Effector memory CD4-positive, alpha-beta T cell (primary cell): ENCODE results near the gene CNTN5.

Experiments
- DNase-seq, 3 donors: peaks; one replicate each; pipeline ENCODE4 v3.0.0-alpha.2; 2020
- H3K27ac ChIP-seq: 2 replicates; pipeline ENCODE4 v1.7.0; 2013; ENCODE audit warnings: mild to moderate bottlenecking, low read length, moderate library complexity; ENCODE audit not compliant: insufficient read depth, poor library complexity, severe bottlenecking
- H3K27me3 ChIP-seq: replicated peaks from 2 replicates; pipeline ENCODE4 v1.7.0; 2013; ENCODE audit warnings: mild to moderate bottlenecking, low read length; ENCODE audit not compliant: insufficient read depth, control insufficient read depth, poor library complexity, severe bottlenecking
- H3K36me3 ChIP-seq: 2 replicates; pipeline ENCODE4 v1.7.0; 2013; ENCODE audit warnings: mild to moderate bottlenecking, low read length, moderate library complexity; ENCODE audit not compliant: control insufficient read depth, insufficient read depth
- H3K4me1 ChIP-seq: 2 replicates; pipeline ENCODE4 v1.7.0; 2013; ENCODE audit warnings: low read length, mild to moderate bottlenecking; ENCODE audit not compliant: control insufficient read depth, insufficient read depth, poor library complexity, severe bottlenecking
- H3K4me3 ChIP-seq: 2 replicates; pipeline ENCODE4 v1.7.0; 2013; ENCODE audit warnings: low read length, low read depth, mild to moderate bottlenecking; ENCODE audit not compliant: insufficient read depth, poor library complexity, severe bottlenecking
- H3K9me3 ChIP-seq: 2 replicates; pipeline ENCODE4 v1.7.0; 2013; ENCODE audit warnings: mild to moderate bottlenecking, low read length, moderate library complexity; ENCODE audit not compliant: control insufficient read depth

The CNTN5 gene

DNA sequence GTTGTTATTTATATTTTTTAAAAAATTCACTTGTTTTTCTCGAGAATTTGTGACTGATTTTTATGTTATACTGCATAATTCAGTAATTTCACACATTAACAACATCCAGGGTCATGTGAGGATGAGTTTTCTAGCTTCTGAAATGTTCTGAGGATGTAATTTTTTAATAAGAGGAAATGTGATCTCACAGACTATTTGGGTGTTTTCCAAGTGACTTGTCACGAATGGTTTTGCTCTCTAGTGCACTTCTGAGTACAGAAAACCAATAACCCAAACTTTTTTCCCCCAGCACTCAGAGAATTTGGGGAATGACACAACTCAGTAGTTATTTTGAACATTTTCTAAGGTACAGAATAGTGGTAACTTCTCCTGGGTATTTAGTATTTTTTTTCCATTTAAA lies 845.2 kb downstream of the CNTN5 start:
- Histone ChIP-seq H3K27me3 (no peaks in the 10 kb centered on the region), H3K27ac (no peak overlapping the region), H3K4me3 (no peak overlapping the region), H3K4me1 (no peaks in the 10 kb centered on the region), H3K9me3 (no peaks in the 10 kb centered on the region), H3K36me3 (no peaks in the 10 kb centered on the region)
- no peak for DNase-seq

DNA sequence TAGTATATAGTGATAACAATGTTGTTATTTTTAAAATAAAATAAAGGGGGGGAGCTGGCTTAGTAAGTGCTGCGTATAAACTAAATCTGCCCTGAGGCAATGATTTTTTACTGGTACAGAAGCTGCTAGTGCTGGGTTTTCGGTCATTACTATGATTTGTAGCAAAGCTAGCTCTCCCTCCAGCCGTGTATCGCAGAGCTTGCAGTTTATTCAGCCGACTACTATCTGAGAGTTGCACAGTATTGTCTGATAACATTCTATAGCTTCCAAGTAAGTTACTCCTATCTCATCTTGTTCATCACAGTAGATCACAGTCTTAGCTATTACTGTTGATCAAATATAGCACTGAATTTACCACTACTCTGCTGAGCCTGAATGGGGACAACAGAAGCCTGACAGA lies 860.9 kb downstream of the CNTN5 start:
- Histone ChIP-seq H3K4me1 (no peaks in the 10 kb centered on the region), H3K36me3 (no peaks in the 10 kb centered on the region), H3K9me3 (no peaks in the 10 kb centered on the region), H3K4me3 (no peak overlapping the region), H3K27me3 (no peaks in the 10 kb centered on the region), H3K27ac (no peak overlapping the region)
- no peak for DNase-seq

DNA sequence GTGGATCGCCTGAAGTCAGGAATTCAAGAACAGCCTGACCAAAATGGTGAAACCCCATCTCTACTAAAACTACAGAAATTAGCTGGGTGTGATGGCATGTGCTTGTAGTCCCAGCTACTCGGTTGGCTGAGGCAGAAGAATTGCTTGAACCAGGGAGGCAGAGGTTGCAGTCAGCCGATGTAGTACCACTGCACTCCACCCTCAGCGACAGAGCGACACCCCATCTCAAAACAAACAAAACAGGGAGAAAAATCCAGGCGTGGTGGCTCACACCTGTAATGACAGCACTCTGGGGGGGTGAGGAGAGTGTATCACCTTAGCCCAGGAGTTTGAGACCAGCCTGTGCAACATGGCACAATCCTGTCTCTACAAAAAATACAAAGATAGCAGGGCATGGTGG lies 864.0 kb downstream of the CNTN5 start:
- Histone ChIP-seq H3K4me3 (no peak overlapping the region), H3K27ac (no peak overlapping the region), H3K9me3 (no peaks in the 10 kb centered on the region), H3K4me1 (no peaks in the 10 kb centered on the region), H3K27me3 (no peaks in the 10 kb centered on the region), H3K36me3 (no peaks in the 10 kb centered on the region)
- no peak for DNase-seq

DNA sequence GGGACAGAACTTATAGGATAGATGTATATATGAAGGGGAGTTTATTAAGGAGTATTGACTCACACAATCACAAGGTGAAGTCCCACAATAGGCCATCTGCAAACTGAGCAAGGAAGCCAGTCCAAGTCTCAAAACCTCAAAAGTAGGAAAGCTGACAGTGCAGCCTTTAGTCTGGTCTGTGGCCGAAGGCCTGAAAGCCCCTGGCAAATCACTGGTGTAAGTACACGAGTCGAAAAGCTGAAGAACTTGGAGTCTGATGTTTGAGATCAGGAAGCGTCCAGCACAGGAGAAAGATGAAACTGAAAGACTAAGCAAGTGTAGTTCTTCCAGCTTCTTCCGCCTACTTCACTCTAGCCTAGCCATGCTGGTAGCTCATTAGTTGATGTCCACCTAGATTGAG lies 866.7 kb downstream of the CNTN5 start:
- H3K4me1 ChIP-seq, result no peaks in the 10 kb centered on the region
- H3K27me3 ChIP-seq, result no peaks in the 10 kb centered on the region
- DNase-seq, result no peak
- no peak overlapping the region for H3K4me3 ChIP-seq
- H3K27ac ChIP-seq, result no peak overlapping the region
- H3K36me3 ChIP-seq, result no peaks in the 10 kb centered on the region
- H3K9me3 ChIP-seq, result no peaks in the 10 kb centered on the region

DNA sequence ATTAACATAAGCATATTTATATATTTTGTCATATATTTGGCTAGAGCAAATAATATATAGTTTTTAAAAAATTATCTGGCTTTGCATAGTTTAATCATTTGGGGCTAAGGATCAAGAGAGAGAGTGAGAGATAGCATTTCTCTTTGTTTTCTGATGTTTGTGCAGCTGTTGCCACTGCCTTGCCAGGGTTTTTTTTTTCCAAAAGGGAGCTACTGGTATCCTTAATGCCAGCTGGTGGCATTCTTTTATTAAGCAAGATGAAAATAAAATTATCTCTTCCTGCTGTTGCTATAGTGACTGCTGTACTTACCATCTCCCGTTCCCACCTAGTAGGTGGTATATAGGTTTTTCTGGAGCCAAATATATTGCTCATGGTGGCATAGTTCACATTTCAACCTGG lies 873.1 kb downstream of the CNTN5 start:
- Histone ChIP-seq H3K27ac (no peak overlapping the region), H3K9me3 (no peaks in the 10 kb centered on the region), H3K4me1 (no peaks in the 10 kb centered on the region), H3K4me3 (no peak overlapping the region), H3K36me3 (no peaks in the 10 kb centered on the region), H3K27me3 (no peaks in the 10 kb centered on the region)
- no peak for DNase-seq

DNA sequence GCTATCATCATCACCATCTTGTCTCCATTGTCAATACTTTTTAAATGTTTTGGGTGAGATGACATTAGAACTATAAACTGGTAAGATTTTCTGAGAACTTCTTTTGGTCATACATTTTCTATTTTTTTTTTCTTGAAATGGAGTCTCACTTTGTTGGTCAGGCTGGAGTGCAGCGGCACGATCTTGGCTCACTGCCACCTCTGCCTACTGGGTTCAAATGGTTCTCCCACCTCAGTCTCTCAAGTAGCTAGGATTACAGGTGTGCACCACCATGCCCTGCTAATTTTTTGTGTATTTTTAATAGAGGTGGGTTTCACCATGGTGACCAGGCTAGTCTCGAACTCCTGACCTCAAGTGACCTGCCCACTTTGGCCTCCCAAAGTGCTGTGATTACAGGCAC lies 880.4 kb downstream of the CNTN5 start:
- H3K27me3 ChIP-seq, result no peaks in the 10 kb centered on the region
- no peak overlapping the region for H3K4me3 ChIP-seq
- no peak overlapping the region for H3K27ac ChIP-seq
- no peaks in the 10 kb centered on the region for H3K4me1 ChIP-seq
- H3K36me3 ChIP-seq, result no peaks in the 10 kb centered on the region
- no peaks in the 10 kb centered on the region for H3K9me3 ChIP-seq
- DNase-seq, result no peak

DNA sequence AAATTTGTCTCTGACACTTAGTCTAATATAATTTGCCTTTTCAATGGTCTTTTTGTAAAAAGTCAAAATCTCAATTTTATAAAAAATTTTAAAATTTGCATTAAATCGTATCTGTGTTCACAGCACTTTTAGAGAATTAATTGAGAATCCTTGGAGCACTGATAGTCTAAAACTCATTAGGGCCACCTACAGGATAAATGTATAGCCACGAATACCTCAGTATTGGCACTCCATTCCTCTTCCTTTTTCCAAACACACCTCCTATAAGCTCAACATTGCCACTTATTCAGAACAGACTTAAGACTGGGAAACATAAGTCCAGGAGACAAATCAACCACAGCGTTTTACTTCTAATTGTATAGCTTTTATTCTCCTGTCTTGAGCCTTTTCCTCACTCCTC lies 890.4 kb downstream of the CNTN5 start:
- no peak for DNase-seq
- Histone ChIP-seq H3K9me3 (no peaks in the 10 kb centered on the region), H3K27me3 (no peaks in the 10 kb centered on the region), H3K4me1 (no peaks in the 10 kb centered on the region), H3K27ac (no peak overlapping the region), H3K36me3 (no peaks in the 10 kb centered on the region), H3K4me3 (no peak overlapping the region)

DNA sequence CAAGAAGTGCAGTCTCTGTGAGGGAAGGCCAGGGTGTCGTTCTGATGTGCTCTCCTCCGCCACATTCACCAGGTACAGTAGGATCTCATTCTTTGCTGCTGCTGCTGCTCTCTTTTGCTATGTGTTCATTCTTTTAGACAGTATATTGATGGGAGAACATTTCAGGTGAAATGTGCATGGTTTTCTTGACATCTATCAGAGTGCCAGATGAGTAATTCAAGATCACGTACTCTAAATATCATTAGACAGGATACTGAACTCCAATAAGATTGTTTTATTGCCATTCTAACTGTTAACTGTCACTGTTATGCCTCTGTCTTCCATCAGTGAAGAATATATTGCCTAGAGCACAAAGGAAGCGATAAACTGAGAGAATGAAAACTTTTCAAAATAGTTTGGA lies 895.3 kb downstream of the CNTN5 start:
- Histone ChIP-seq H3K4me3 (no peak overlapping the region), H3K27ac (no peak overlapping the region), H3K9me3 (no peaks in the 10 kb centered on the region), H3K4me1 (no peaks in the 10 kb centered on the region), H3K36me3 (no peaks in the 10 kb centered on the region), H3K27me3 (no peaks in the 10 kb centered on the region)
- DNase-seq, result no peak

DNA sequence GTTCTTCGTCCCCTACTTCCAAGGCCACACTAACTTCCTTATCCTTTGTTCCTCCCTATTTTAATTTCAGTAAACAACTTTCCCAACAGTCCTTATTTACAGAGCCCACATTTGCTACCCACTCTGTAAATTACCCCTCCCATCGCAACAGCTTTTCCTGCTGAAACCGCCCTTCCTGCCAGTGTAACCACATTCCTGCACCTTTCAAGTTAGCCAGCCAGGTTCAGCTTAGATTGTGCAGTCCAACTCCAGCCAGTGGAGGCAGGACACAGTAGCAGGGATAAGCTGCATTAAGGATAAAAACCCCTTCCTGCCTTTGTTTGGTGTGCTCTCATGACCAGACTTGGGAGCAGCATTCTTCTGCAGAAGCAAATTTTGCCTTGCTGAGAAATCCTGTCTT lies 898.0 kb downstream of the CNTN5 start:
- no peak for DNase-seq
- H3K9me3 ChIP-seq, result no peaks in the 10 kb centered on the region
- no peaks in the 10 kb centered on the region for H3K36me3 ChIP-seq
- no peaks in the 10 kb centered on the region for H3K27me3 ChIP-seq
- no peak overlapping the region for H3K4me3 ChIP-seq
- no peaks in the 10 kb centered on the region for H3K4me1 ChIP-seq
- H3K27ac ChIP-seq, result no peak overlapping the region

DNA sequence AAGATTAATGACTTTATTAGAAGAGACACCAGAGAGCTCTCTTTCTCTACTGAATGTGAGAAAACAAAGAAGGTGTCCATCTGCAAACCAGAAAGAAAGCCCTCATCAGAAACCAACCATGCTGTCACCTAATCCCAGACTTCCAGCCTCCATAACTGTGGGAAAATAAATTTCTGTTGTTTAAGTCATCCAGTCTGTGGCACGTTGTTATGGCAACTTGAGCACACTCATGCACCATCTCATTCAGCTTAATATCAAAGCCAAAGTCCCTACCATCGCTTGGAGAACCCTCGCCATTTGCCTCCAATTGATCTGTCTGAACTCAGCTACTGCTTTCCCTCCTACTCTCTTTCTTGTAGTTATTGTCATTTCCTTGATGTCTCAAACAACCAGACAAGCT lies 900.2 kb downstream of the CNTN5 start:
- H3K27ac ChIP-seq, result no peak overlapping the region
- H3K27me3 ChIP-seq, result no peaks in the 10 kb centered on the region
- H3K4me3 ChIP-seq, result no peak overlapping the region
- no peaks in the 10 kb centered on the region for H3K36me3 ChIP-seq
- DNase-seq, result no peak
- no peaks in the 10 kb centered on the region for H3K4me1 ChIP-seq
- H3K9me3 ChIP-seq, result no peaks in the 10 kb centered on the region

DNA sequence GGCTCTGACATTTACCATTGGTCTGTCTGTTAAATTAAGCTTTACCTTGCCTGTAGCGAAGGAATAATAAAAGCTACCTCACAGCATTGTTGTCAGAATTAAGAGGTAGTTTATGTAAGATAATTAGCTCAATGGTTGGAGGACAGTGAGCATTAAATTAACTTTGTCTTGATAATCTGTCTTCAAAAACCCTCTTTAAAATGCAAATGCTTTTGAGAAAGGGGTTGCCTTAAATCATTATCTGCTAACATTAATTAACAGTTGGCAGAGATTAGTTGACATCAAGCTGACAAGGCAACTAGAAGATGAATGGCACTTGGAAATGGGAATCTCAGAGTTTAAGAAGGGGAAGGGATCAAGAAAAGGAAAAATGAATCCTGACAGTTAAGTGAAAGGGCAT lies 905.2 kb downstream of the CNTN5 start:
- Histone ChIP-seq H3K27me3 (no peaks in the 10 kb centered on the region), H3K27ac (no peak overlapping the region), H3K4me3 (no peak overlapping the region), H3K36me3 (no peaks in the 10 kb centered on the region), H3K9me3 (peaks cover 7% of the 10 kb centered on the region), H3K4me1 (no peaks in the 10 kb centered on the region)
- DNase-seq, result no peak
